Aorta (tissue), 5 donors: Measurements from ENCODE around the gene CTAG1B. TPM values are rescaled to one million over a fixed set of nuclear protein-coding genes. Genes with fewer than 3 reads are reported as not detected.
"Not testable (repeated sequence)": the region's sequence is repeated elsewhere in the genome, so short reads cannot be mapped to it uniquely, and the experiment has no call there.

ENCODE experiments used
- ATAC-seq: fragments of 200-7000 bp; cut with Tn5 transposase; one replicate; pipeline ENCODE4 v1.9.1; 2022; ENCODE audit warnings: moderate library complexity; ENCODE audit not compliant: low FRiP score
- DNase-seq, 2 donors: peaks; one replicate each; pipeline ENCODE4 v3.0.0-alpha.2; 2020
- H3K27ac ChIP-seq, 2 donors: one replicate each; pipeline ENCODE4 v1.5.1; 2013; ENCODE audit warnings: low read length in 2 of 2, mild to moderate bottlenecking in 2 of 2, moderate library complexity in 2 of 2, control low read depth in 1 of 2, inconsistent platforms in 1 of 2, low read depth in 1 of 2
- H3K27me3 ChIP-seq, 2 donors: one replicate each; pipeline ENCODE4 v1.6.1; 2013; ENCODE audit warnings: control low read depth in 1 of 2, low read length in 1 of 2, mild to moderate bottlenecking in 1 of 2, moderate library complexity in 1 of 2; ENCODE audit not compliant: insufficient read depth in 2 of 2, control insufficient read depth in 1 of 2
- H3K36me3 ChIP-seq, 2 donors: one replicate each; pipeline ENCODE4 v1.6.1; 2013; ENCODE audit warnings: control low read depth in 1 of 2, low read length in 1 of 2, mild to moderate bottlenecking in 1 of 2; ENCODE audit not compliant: insufficient read depth in 2 of 2, control insufficient read depth in 1 of 2
- H3K4me1 ChIP-seq, 2 donors: one replicate each; pipeline ENCODE4 v1.6.1; 2013; ENCODE audit warnings: low read length in 2 of 2, control low read depth in 1 of 2, mild to moderate bottlenecking in 1 of 2, moderate library complexity in 1 of 2; ENCODE audit not compliant: insufficient read depth in 2 of 2, control insufficient read depth in 1 of 2
- H3K4me3 ChIP-seq, 2 donors: one replicate each; pipeline ENCODE4 v1.5.1; 2013; ENCODE audit warnings: low read length in 2 of 2, control low read depth in 1 of 2, mild to moderate bottlenecking in 1 of 2
- H3K9me3 ChIP-seq: one replicate; pipeline ENCODE4 v1.6.1; 2013; ENCODE audit warnings: mild to moderate bottlenecking, low read length; ENCODE audit not compliant: control insufficient read depth
- WGBS, 2 donors: extraction: QIAGEN DNeasy Blood & Tissue Kit; methylation state at CpG; one replicate each; pipeline ENCODE4 v1.1.7; 2013; 5-methylcytosine and 5-hydroxymethylcytosine counted together
- intact Hi-C, 2 donors: fragments of 100-400 bp; cut with DNase I; formaldehyde crosslinking; loops; one replicate each; pipeline versions ENCODE4 v1.14.2 to v1.15.0; 2022
- long read RNA-seq, 2 donors: library from polyadenylated mRNA; unstranded; transcript quantifications; one replicate each; pipeline ENCODE4 v2.0.0, GENCODE V29; 2020 to 2021
- polyA plus RNA-seq, 2 donors: library from polyadenylated mRNA; stranded (reverse); fragments of 200-250 nt; gene quantifications; one replicate each; pipeline ENCODE4 v1.2.3, GENCODE V29; 2013
- total RNA-seq, 2 donors: library from RNA; stranded (reverse); fragmentation: NEBNext Ultra II Directional; extraction: Animal tissue kit (Norgen Biotek cat#: 25700); gene quantifications; one replicate each; pipeline ENCODE4 v1.2.1, GENCODE V29; 2021
- donor health status: healthy with polysubstance abuse.
- donor health status: Bipolar disorder and iron deficiency.
- donor health status: DM: no; HTN: no; CAD: no.
- donor health status: DM: no; HTN: no; CAD: no.
- donor health status: DM: yes; HTN: yes; CAD: no.

CTAG1B gene
- not detected for total RNA-seq
- polyA plus RNA-seq: not detected
- long read RNA-seq, donor 1: 0 reads
- long read RNA-seq, donor 2: 0 reads

DNA sequence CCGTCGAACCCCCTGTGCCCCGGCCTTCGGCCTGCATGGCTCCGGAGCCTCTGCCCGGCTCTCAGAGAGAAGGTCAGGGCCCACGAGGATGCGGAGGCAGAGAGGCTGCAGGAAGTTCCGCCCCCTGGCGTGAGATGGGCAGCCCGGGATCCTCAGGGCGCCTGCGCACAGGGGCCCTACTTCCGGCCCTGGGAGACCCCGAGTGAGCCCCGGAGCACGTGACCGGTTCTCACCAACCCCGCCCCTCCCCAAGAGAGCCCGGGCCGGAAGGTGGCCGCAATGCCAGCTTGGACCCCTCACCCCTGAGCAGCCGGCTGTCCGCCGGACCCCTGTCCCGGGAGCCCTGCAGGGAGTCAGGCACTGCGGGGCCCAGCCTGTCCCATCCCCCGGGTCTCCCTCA is at the start of gene CTAG1B:
TSS of gene CTAG1B (minus strand) at position 101 of the 400 bp plus-strand sequence. CDS start at position 37, 64 bp downstream.
- H3K9me3 ChIP-seq, DNase-seq, H3K27me3 ChIP-seq, H3K4me1 ChIP-seq, H3K36me3 ChIP-seq, H3K27ac ChIP-seq, H3K4me3 ChIP-seq, intact Hi-C loops: not testable (repeated sequence)
- WGBS, 2 donors: no CpG with 5 or more reads among the region's 28 CpGs
- ATAC-seq: peak; percentile 21

DNA sequence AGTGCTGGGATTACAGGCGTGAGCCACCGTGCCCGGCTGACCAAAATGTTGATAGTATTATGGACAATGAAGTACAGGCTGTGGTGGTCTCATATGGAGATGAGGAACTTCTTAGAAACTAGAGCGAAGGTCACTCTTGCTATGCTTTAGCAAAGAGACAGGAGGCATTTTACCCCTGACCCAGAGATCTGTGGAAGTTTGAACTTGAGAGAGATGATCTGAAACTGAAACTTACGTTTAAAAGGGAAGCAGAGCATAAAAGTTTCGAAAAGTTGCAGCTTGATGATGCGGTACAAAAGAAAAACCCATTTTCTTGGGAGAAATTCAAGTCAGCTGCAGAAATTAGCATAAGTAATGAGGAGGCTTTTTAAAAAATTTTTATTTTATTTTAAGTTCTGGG is 42.8 kb upstream of the CTAG1B start:
- DNase-seq (no peak), ATAC-seq (no peak)
- Histone ChIP-seq H3K27me3 (no peaks in the 10 kb centered on the region), H3K4me3 (no peak overlapping the region), H3K36me3 (no peaks in the 10 kb centered on the region), H3K9me3 (no peaks in the 10 kb centered on the region), H3K27ac (no peak overlapping the region), H3K4me1 (no peaks in the 10 kb centered on the region)
- intact Hi-C loops: no loop called here
- WGBS, 2 donors: 83 to 91% methylated on average over 7 of the region's 7 CpGs

DNA sequence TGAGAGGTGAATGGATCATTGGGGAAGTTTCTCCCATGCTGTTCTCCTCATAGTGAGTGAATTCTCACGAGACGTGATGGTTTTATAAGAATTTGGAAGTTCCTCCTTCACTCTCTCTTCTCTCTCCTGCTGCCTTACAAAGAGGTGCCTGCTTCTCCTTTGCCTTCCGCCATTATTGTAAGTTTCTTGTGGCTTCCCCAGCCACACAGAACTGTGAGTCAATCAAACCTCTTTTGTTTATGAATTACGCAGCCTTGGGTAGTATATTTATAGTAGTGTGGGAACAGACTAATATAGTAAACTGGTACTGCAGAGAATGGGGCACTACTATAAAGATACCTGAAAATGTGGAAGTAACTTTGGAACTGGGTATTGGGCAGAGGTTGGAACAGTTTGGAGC is 42.1 kb upstream of the CTAG1B start:
- Histone ChIP-seq H3K4me1 (no peaks in the 10 kb centered on the region), H3K36me3 (no peaks in the 10 kb centered on the region), H3K4me3 (no peak overlapping the region), H3K9me3 (no peaks in the 10 kb centered on the region), H3K27ac (no peak overlapping the region), H3K27me3 (no peaks in the 10 kb centered on the region)
- intact Hi-C loops: no loop called here
- 72 to 78% methylated on average over 4 of the region's 4 CpGs for WGBS, 2 donors
- ATAC-seq: no peak
- DNase-seq: no peak

DNA sequence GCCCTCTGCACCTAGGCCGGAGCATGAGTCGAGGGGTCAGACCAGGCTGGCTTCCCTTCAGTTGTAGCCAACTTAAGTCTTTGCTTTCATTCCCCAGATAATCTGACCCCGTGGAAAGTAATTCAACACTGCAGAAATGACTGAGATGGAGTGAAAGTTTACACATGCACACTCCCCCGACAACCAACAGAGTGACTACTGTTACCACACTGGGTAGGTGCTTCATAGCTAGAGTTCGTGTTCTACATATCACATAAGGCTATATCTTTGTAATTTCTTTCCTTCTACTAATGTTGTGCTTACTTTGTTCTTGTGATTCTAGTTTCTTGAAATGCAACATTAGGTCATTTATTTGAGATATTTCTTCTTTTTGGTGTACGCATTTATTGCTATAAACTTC is 41.5 kb upstream of the CTAG1B start:
- intact Hi-C loops: no loop called here
- WGBS, 2 donors: 77 to 78% methylated on average over 6 of the region's 6 CpGs

DNA sequence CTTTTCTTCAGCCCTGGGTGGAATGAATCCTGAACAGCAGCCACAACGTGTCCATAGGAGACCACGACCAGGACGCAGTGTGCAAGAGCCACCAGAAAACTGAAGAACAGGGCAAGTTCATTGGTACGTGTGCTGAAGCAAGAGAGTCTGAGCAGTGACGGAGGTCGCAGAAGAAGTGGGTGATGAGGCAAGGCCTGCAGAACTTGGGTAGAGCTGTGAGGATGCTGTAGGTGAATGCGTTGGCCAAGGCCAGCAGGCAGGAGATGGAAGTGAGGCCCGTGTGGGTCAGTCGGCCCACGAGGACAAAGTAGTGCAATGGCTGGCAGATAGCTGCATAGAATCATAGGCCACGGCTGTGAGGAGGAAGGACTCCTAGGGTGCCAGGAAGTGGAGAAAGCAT is 39.9 kb upstream of the CTAG1B start:
- Histone ChIP-seq H3K36me3 (no peaks in the 10 kb centered on the region), H3K27ac (no peak overlapping the region), H3K27me3 (no peaks in the 10 kb centered on the region), H3K9me3 (no peaks in the 10 kb centered on the region), H3K4me1 (no peaks in the 10 kb centered on the region), H3K4me3 (no peak overlapping the region)
- WGBS, 2 donors: 84 to 93% methylated on average over 11 of the region's 11 CpGs
- intact Hi-C loops: no loop called here
- ATAC-seq (no peak), DNase-seq (no peak)

More for the DNA sequence above, 41.5 kb upstream of the CTAG1B start:
- Histone ChIP-seq H3K27me3 (no peaks in the 10 kb centered on the region), H3K4me1 (no peaks in the 10 kb centered on the region), H3K9me3 (no peaks in the 10 kb centered on the region), H3K4me3 (no peak overlapping the region), H3K36me3 (no peaks in the 10 kb centered on the region), H3K27ac (no peak overlapping the region)
- ATAC-seq (no peak), DNase-seq (no peak)

DNA sequence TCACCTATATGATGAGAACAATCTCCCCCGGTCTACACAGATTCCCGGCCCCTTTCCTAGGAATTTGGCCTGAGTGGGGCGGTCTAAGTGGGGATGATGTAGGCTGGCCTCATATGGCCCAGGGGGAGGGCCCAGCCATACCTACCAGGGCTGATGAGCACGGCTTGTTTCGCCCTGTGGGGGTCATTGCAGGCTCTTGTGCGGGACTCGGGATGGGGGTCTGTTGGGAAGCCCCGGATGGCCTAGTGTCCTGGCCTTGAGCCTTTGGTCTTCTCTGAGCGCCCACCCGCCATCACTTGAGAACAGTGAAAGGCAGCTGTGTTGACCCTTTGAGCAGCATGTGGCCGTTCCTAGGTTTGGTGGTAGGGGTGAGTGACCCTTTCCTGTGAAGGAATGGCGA is 39.1 kb upstream of the CTAG1B start:
- 86 to 96% methylated on average over 12 of the region's 12 CpGs for WGBS, 2 donors
- DNase-seq (no peak), ATAC-seq (no peak)
- H3K36me3 ChIP-seq: no peaks in the 10 kb centered on the region
- H3K9me3 ChIP-seq: no peaks in the 10 kb centered on the region
- H3K4me1 ChIP-seq: no peaks in the 10 kb centered on the region
- intact Hi-C loops: no loop called here
- no peak overlapping the region for H3K27ac ChIP-seq
- H3K4me3 ChIP-seq: no peak overlapping the region
- H3K27me3 ChIP-seq: no peaks in the 10 kb centered on the region

DNA sequence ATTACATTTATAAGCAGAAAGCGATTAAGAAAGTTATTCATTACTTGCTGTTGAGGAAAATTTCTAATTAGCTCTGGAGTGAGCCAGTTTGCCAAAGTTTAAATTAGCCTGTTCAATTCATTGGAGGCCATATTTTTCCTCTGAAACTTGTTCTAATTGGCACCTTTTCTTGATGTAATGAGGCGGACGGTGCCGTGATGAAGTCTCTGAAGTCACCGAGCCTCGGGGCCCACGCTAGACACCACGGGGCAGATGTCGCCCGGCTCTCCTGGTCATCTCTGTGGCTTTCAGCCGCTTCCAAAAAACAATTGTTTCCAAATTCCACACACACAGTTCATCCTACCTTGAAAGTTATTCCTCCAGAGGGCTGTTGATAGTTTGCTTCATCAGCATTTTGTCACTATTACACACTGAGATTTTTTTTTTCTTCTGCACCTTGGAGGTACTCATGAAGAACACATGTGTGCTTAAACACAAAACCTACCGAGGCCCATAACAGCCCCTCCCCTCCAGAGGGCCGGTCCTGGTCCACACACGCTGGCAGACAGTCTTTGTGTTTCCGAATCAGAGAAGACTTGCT is 38.2 kb upstream of the CTAG1B start:
- Histone ChIP-seq H3K4me1 (no peaks in the 10 kb centered on the region), H3K9me3 (no peaks in the 10 kb centered on the region), H3K4me3 (no peak overlapping the region), H3K27me3 (no peaks in the 10 kb centered on the region), H3K27ac (no peak overlapping the region), H3K36me3 (no peaks in the 10 kb centered on the region)
- ATAC-seq (no peak), DNase-seq (no peak)
- intact Hi-C loops: no loop called here
- 92% methylated on average over 15 of the region's 15 CpGs for WGBS, 2 donors

DNA sequence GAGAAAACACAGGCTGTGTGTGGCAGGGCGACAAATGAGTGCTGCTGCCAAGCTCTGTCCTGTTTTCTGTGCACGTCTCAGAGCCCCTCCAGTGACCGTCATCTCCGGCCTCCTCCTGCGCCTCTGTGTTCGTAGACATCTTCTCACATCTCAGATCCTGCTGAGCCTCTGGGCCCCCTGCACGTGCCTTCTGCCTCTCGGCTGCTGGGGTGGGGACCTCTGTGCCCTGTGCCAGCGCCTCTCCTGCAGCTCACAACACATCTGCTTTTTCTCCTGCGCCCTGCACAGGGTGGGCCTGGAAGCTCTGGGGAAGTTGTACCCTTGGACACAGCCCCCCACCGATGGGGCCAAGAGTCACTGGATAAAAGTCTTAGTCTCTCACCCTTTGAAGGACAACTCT is 36.7 kb upstream of the CTAG1B start:
- no peaks in the 10 kb centered on the region for H3K4me1 ChIP-seq
- no peaks in the 10 kb centered on the region for H3K36me3 ChIP-seq
- intact Hi-C loops: no loop called here
- no peaks in the 10 kb centered on the region for H3K9me3 ChIP-seq
- ATAC-seq (no peak), DNase-seq (no peak)
- no peaks in the 10 kb centered on the region for H3K27me3 ChIP-seq
- H3K4me3 ChIP-seq: no peak overlapping the region
- no peak overlapping the region for H3K27ac ChIP-seq
- WGBS, 2 donors: 81 to 82% methylated on average over 11 of the region's 11 CpGs

DNA sequence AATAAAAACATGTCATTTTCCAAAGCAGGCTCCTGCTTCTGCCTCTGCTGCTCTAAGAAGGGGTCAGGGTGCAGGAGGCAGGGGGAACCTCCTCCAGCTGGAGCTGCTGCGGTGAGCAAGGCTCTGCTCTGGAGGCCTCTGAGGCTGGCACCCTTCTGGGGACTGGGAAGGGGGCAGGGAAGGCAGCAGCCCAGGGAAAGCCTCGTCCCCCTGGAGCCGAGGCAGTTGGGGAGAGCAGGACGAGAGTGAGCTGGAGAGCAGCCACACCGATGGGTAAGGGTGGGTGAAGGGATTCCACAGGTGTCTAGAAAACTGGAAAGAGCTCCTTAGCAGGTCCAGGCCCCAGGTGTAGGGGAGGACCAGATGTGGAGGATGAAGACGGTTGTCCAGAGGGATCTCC is 36.3 kb upstream of the CTAG1B start:
- Histone ChIP-seq H3K4me1 (no peaks in the 10 kb centered on the region), H3K27me3 (no peaks in the 10 kb centered on the region), H3K4me3 (no peak overlapping the region), H3K27ac (no peak overlapping the region), H3K36me3 (no peaks in the 10 kb centered on the region), H3K9me3 (no peaks in the 10 kb centered on the region)
- intact Hi-C loops: no loop called here
- WGBS, 2 donors: 71 to 78% methylated on average over 6 of the region's 6 CpGs
- no peak for ATAC-seq
- DNase-seq: no peak
